Body of pancreas (tissue), 4 donors: ENCODE measurements around the gene CXCL9. TPM values are rescaled to one million over a fixed set of nuclear protein-coding genes. Genes with fewer than 3 reads are reported as not detected.

Source experiments
- ATAC-seq: fragments of 150-250 bp; one replicate; pipeline ENCODE4 v1.9.1; 2016
- DNase-seq, 4 donors: peaks; one replicate each; pipeline ENCODE4 v3.0.0-alpha.2; 2019
- H3K27ac ChIP-seq, 4 donors: fragments of 200-600 bp; sonication (generic); 1 replicate in 3 of 4; 2 replicates in 1 of 4; pipeline versions ENCODE4 v1.5.1 to v1.6.1; 2016 to 2019; ENCODE audit warnings: mild to moderate bottlenecking in 1 of 4, mixed read lengths in 1 of 4, moderate library complexity in 1 of 4
- H3K27me3 ChIP-seq, 2 donors: fragments of 200-600 bp; sonication (generic); one replicate each; pipeline ENCODE4 v1.6.0; 2016; ENCODE audit warnings: mild to moderate bottlenecking in 1 of 2
- H3K36me3 ChIP-seq, 2 donors: fragments of 200-600 bp; sonication (generic); replicated peaks in 1 of 2; 2 replicates each; pipeline ENCODE4 v1.5.1; 2016; ENCODE audit warnings: low read depth in 2 of 2; ENCODE audit not compliant: insufficient read depth in 1 of 2
- H3K4me1 ChIP-seq: fragments of 200-600 bp; sonication (generic); one replicate; pipeline ENCODE4 v1.6.0; 2016
- H3K4me3 ChIP-seq, 2 donors: fragments of 200-600 bp; sonication (generic); 1 replicate in 1 of 2; 2 replicates in 1 of 2; pipeline ENCODE4 v1.5.1; 2016 to 2019
- H3K9me3 ChIP-seq, 3 donors: fragments of 200-600 bp; sonication (generic); 1 replicate in 2 of 3; 2 replicates in 1 of 3; pipeline ENCODE4 v1.5.1; 2016
- POLR2A ChIP-seq, 3 donors: fragments of 450-650 bp; IDR thresholded peaks; one replicate each; pipeline ENCODE4 v1.6.1; 2016; ENCODE audit warnings: antibody characterized with exemption in 3 of 3, mild to moderate bottlenecking in 2 of 3
- WGBS, 2 donors: methylation state at CpG; one replicate each; pipeline ENCODE4 v1.1.5; 2017; 5-methylcytosine and 5-hydroxymethylcytosine counted together
- intact Hi-C: fragments of 100-400 bp; cut with DNase I; formaldehyde crosslinking; loops from one replicate; pipeline ENCODE4 v1.15.1; 2023
- total RNA-seq, 2 donors: library from RNA; depleted of rRNA; stranded (reverse); fragments of >200 nt; gene quantifications; one replicate each; pipeline ENCODE4 v1.1.0, GENCODE V29; 2016
- TF ChIP-seq, protein P1 (sequence below), 7 experiments: fragments of 450-650 bp in 4 of 7; fragments of 200-600 bp in 3 of 7; sonication (generic) in 3 of 7; IDR thresholded peaks; one replicate each; pipeline ENCODE4 v1.5.1; 2016 to 2019; ENCODE audit warnings: antibody characterized with exemption in 7 of 7

Gene CXCL9
- total RNA-seq, 2 donors from 2014 or later = 1.0 TPM; not detected in 1

DNA sequence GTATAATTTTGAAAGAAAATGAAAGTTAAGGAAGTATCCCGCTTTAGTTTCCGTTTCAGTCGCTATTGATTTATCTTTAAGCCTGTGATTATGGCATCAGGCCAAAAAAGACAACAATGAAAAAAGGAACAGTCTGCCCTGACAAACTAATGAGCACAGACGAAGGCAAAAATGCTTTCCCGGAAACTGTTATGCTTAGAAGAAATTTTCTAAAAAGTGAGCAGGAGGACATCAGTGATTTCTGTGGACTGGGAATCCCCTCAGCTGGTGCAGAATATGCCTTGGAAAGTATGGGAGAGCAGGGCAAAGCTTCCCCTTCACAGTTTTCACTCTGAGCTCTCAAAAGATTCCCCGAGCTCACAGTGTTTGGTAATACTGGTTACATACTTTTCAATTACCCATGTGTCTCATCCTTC is 21.0 kb upstream of the CXCL9 start:
- ATAC-seq = peak; percentile 82
- Histone ChIP-seq H3K9me3 (no peaks in the 10 kb centered on the region), H3K36me3 (no peaks in the 10 kb centered on the region), H3K27me3 (no peaks in the 10 kb centered on the region), H3K27ac (peak overlapping the region in 2 of 4 donors; percentile 35 to 61), H3K4me1 (peaks cover 5% of the 10 kb centered on the region), H3K4me3 (no peak overlapping the region)
- intact Hi-C loops = no loop called here
- DNase-seq = peak in 1 of 4 donors; percentile 17
- no peak for TF ChIP-seq POLR2A (IDR thresholded peaks at IDR 0.05)
- TF ChIP-seq, protein P1, sequence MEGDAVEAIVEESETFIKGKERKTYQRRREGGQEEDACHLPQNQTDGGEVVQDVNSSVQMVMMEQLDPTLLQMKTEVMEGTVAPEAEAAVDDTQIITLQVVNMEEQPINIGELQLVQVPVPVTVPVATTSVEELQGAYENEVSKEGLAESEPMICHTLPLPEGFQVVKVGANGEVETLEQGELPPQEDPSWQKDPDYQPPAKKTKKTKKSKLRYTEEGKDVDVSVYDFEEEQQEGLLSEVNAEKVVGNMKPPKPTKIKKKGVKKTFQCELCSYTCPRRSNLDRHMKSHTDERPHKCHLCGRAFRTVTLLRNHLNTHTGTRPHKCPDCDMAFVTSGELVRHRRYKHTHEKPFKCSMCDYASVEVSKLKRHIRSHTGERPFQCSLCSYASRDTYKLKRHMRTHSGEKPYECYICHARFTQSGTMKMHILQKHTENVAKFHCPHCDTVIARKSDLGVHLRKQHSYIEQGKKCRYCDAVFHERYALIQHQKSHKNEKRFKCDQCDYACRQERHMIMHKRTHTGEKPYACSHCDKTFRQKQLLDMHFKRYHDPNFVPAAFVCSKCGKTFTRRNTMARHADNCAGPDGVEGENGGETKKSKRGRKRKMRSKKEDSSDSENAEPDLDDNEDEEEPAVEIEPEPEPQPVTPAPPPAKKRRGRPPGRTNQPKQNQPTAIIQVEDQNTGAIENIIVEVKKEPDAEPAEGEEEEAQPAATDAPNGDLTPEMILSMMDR (IDR thresholded peaks at IDR 0.05) = no peak
- 2 to 3% methylated on average over 6 of the region's 6 CpGs for WGBS, 2 donors

DNA sequence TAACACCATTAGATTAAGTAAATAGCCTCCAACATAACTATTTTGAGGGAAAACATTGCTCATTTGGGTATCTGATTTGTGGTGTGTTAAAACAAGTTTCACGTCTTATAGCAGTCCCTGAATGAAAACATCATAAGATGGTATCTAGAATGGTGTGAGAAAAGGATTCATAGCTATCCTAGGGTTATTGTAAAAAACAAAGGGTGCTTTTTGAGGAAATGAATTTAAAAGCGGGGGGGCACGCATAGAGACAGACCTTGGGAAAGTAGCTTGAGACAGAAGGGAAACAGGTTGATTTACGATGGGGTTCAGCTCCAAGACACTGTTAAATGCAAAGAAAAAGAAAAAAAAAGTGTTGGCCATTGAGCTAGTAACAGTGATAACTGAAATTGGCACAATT is 16.8 kb upstream of the CXCL9 start:
- 72 to 73% methylated on average over 4 of the region's 4 CpGs for WGBS, 2 donors
- no peak overlapping the region for H3K27ac ChIP-seq
- H3K36me3 ChIP-seq = no peaks in the 10 kb centered on the region
- DNase-seq (no peak), ATAC-seq (no peak)
- TF ChIP-seq, protein P1 (IDR thresholded peaks at IDR 0.05) = no peak
- TF ChIP-seq POLR2A (IDR thresholded peaks at IDR 0.05) = no peak
- no peaks in the 10 kb centered on the region for H3K27me3 ChIP-seq
- H3K9me3 ChIP-seq = no peaks in the 10 kb centered on the region
- no peak overlapping the region for H3K4me3 ChIP-seq
- intact Hi-C loops = no loop called here
- peaks cover 8% of the 10 kb centered on the region for H3K4me1 ChIP-seq

DNA sequence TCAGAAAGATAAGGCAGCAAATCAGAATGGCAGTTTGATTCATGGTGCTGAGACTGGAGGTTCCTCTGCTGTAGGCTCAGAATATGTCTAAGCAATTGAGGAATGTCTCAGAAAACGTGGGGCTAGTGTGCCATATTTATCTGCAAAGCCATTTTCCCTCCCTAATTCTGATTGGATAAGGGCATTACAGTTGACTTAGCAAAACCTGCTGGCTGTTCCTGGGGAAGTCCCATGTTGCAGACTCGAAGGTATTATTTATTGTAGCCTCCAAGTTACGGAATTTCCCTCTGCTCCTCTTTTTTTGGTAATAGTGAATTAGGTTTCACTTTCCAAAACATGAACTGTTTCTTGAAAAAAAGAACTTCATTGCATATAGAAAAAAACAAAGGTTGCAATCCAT is 16.1 kb upstream of the CXCL9 start, which contains the start of gene CXCL10:
TSS of gene CXCL10 (minus strand) at position 109 of the 400 bp plus-strand sequence. CDS start at position 43, 66 bp downstream.
- Histone ChIP-seq H3K4me3 (no peak within 1 kb of the TSS), H3K27ac (no peak within 1 kb of the TSS), H3K27me3 (no peaks in the 10 kb centered on the region), H3K9me3 (no peaks in the 10 kb centered on the region), H3K4me1 (peaks cover 5% of the 10 kb centered on the region), H3K36me3 (no peaks in the 10 kb centered on the region)
- ATAC-seq (peak; percentile 65), DNase-seq (no peak)
- intact Hi-C loops = no loop called here
- no peak for TF ChIP-seq POLR2A (IDR thresholded peaks at IDR 0.05)
- TF ChIP-seq, protein P1 (IDR thresholded peaks at IDR 0.05) = no peak
- WGBS, 2 donors = 22 to 26% methylated on average over 3 of the region's 3 CpGs

DNA sequence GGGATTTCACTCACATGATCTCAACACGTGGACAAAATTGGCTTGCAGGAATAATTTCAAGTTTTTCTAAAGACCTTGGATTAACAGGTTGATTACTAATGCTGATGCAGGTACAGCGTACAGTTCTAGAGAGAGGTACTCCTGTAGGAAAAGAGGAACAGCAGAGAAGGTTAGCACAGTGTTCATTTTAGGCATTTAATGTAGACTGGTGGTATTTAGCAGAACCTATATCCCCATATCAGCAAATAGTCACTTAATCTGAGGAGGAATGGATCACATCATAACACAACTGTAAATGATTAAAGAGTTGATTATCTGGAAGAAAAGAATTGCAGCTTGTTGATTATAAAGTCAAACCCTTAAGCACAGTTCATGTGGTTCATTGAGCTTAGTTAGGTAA is 15.4 kb upstream of the CXCL9 start:
- H3K27me3 ChIP-seq = no peaks in the 10 kb centered on the region
- H3K9me3 ChIP-seq = no peaks in the 10 kb centered on the region
- ATAC-seq (no peak), DNase-seq (no peak)
- H3K4me1 ChIP-seq = peaks cover 4% of the 10 kb centered on the region
- intact Hi-C loops = no loop called here
- no peak overlapping the region for H3K27ac ChIP-seq
- H3K4me3 ChIP-seq = no peak overlapping the region
- WGBS, 2 donors = 50 to 51% methylated on average over 2 of the region's 2 CpGs
- H3K36me3 ChIP-seq = no peaks in the 10 kb centered on the region
- no peak for TF ChIP-seq POLR2A (IDR thresholded peaks at IDR 0.05)
- TF ChIP-seq, protein P1 (IDR thresholded peaks at IDR 0.05) = no peak

DNA sequence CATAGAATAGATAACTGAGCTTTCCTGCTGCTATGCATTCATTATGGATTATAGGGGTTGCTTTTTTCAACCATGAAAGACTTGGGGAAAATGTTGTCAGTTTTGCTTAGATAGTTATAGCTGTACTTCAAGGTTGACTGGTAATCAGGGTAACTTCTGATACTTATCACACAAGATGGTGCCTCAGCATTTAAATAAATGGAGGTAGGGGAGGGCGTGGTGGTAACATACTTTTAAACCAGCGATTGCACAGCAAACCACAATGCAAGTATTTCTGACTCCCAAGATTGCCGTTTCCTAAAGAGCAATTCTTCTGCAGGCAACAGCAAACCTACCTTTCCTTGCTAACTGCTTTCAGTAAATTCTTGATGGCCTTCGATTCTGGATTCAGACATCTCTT is 14.7 kb upstream of the CXCL9 start:
- 78 to 83% methylated on average over 4 of the region's 4 CpGs for WGBS, 2 donors
- intact Hi-C loops = no loop called here

More for the DNA sequence above, 14.7 kb upstream of the CXCL9 start:
- no peaks in the 10 kb centered on the region for H3K27me3 ChIP-seq
- TF ChIP-seq, protein P1 (IDR thresholded peaks at IDR 0.05) = no peak
- no peak for TF ChIP-seq POLR2A (IDR thresholded peaks at IDR 0.05)
- H3K27ac ChIP-seq = no peak overlapping the region
- no peaks in the 10 kb centered on the region for H3K9me3 ChIP-seq
- H3K4me3 ChIP-seq = no peak overlapping the region
- DNase-seq = no peak
- no peaks in the 10 kb centered on the region for H3K36me3 ChIP-seq
- ATAC-seq = no peak
- peaks cover 5% of the 10 kb centered on the region for H3K4me1 ChIP-seq
